Hematopoietic multipotent progenitor cell treated with erythropoietin and hydrocortisone succinate and interleukin-3 and kit ligand, for 6 days (in vitro differentiated cells): ENCODE measurements around the gene SLC40A1.
"Not testable (repeated sequence)": the region's sequence is repeated elsewhere in the genome, so short reads cannot be mapped to it uniquely, and the experiment has no call there.

Source experiments
- DNase-seq: peaks from one replicate; pipeline ENCODE4 v3.0.0-alpha.2; 2015

Gene SLC40A1

GRCh38 chr2:189580658-189581353 lies at the start of gene SLC40A1:
SLC40A1 (minus strand) TSS chr2:189580786; CDS start chr2:189580460, 326 bp downstream.
- DNase-seq, result peak; percentile 90

GRCh38 chr2:189629531-189630453 lies 49.2 kb upstream of the SLC40A1 start:
- no peak for DNase-seq

GRCh38 chr2:189628817-189629530 lies 48.4 kb upstream of the SLC40A1 start:
- DNase-seq, result peak; percentile 76

- no peak for DNase-seq
Observed at GRCh38 chr2:189627789-189628188, 47.2 kb upstream of the SLC40A1 start.

GRCh38 chr2:189625636-189626035 lies 45.0 kb upstream of the SLC40A1 start:
- DNase-seq, result no peak

GRCh38 chr2:189624648-189625355 lies 44.2 kb upstream of the SLC40A1 start:
- no peak for DNase-seq

GRCh38 chr2:189623049-189623448 lies 42.5 kb upstream of the SLC40A1 start:
- DNase-seq, result no peak

- no peak for DNase-seq
Observed at GRCh38 chr2:189621781-189622180, 41.2 kb upstream of the SLC40A1 start.

GRCh38 chr2:189618197-189618596 lies 37.6 kb upstream of the SLC40A1 start:
- DNase-seq, result no peak

- DNase-seq, result no peak
Observed at GRCh38 chr2:189614585-189614984, 34.0 kb upstream of the SLC40A1 start.

- peak; percentile 75 for DNase-seq
Observed at GRCh38 chr2:189613650-189614420, 33.2 kb upstream of the SLC40A1 start.

GRCh38 chr2:189613077-189613636 lies 32.6 kb upstream of the SLC40A1 start:
- peak; percentile 92 for DNase-seq

GRCh38 chr2:189610700-189611099 lies 30.1 kb upstream of the SLC40A1 start:
- DNase-seq, result no peak

GRCh38 chr2:189609853-189610252 lies 29.3 kb upstream of the SLC40A1 start:
- DNase-seq, result no peak

GRCh38 chr2:189609423-189609816 lies 28.8 kb upstream of the SLC40A1 start:
- DNase-seq, result peak; percentile 36

- DNase-seq, result peak; percentile 83
Observed at GRCh38 chr2:189608795-189609422, 28.3 kb upstream of the SLC40A1 start.

GRCh38 chr2:189608170-189608569 lies 27.6 kb upstream of the SLC40A1 start:
- DNase-seq, result peak; percentile 56

GRCh38 chr2:189602233-189602632 lies 21.6 kb upstream of the SLC40A1 start:
- no peak for DNase-seq

- DNase-seq, result not testable (repeated sequence)
Observed at GRCh38 chr2:189601652-189602051, 21.1 kb upstream of the SLC40A1 start.

GRCh38 chr2:189601043-189601442 lies 20.5 kb upstream of the SLC40A1 start:
- DNase-seq, result peak; percentile 24

- DNase-seq, result no peak
Observed at GRCh38 chr2:189599245-189599644, 18.7 kb upstream of the SLC40A1 start.
